ENCODE measurements around the gene GLIS2. TPM values are rescaled to one million over a fixed set of nuclear protein-coding genes. Genes with fewer than 3 reads are reported as not detected.

The GLIS2 gene
- total and polyA plus RNA-seq, 4 experiments from 2014 or later = 0.08 TPM; not detected in 3

GRCh38 chr16:4334724-4335495 is 19.0 kb downstream of the GLIS2 start:
- no peak for DNase-seq
- Histone ChIP-seq H3K27ac (ENCODE audit: low read depth, low read length) (no peak overlapping the region), H3K9me3 (ENCODE audit: control insufficient read depth in 1 of 2, low read length in 2 of 2) (no peaks in the 10 kb centered on the region), H3K27me3 (ENCODE audit: insufficient read depth, low read length) (no peaks in the 10 kb centered on the region), H3K4me3 (ENCODE audit: low read length in 2 of 2) (no peak overlapping the region), H3K36me3 (ENCODE audit: insufficient read depth, low read length) (peaks cover 9% of the 10 kb centered on the region), H3K4me1 (ENCODE audit: insufficient read depth, low read length) (no peaks in the 10 kb centered on the region)
- H3K27ac Mint-ChIP-seq = peak overlapping the region in 1 of 7 donors; percentile 48
- POLR2A ChIA-PET (ENCODE audit: partially characterized antibody) = no interaction called here
- peak overlapping the region in 1 of 8 donors; percentile 25 for H3K4me3 Mint-ChIP-seq
- peaks cover 0 to 6% of the 10 kb centered on the region in 2 donors for H3K36me3 Mint-ChIP-seq
- H3K4me1 Mint-ChIP-seq = peaks cover 0 to under 1% (median 0%) of the 10 kb centered on the region in 4 donors
- CTCF ChIA-PET (ENCODE audit: partially characterized antibody) = interaction anchor here (0.5 to 13.3 kb wide), 3 partner anchors 25 to 119 kb away, joined by 3 to 161 read pairs (median 4); no protein-coding TSS in a partner anchor
- no peaks in the 10 kb centered on the region for H3K27me3 Mint-ChIP-seq
- H3K9me3 Mint-ChIP-seq = no peaks in the 10 kb centered on the region
- intact Hi-C loops (cut with micrococcal nuclease) = no loop called here

- Histone ChIP-seq H3K9me3 (ENCODE audit: control insufficient read depth in 1 of 2, low read length in 2 of 2) (no peaks in the 10 kb centered on the region), H3K27me3 (ENCODE audit: insufficient read depth, low read length) (no peaks in the 10 kb centered on the region), H3K27ac (ENCODE audit: low read depth, low read length) (no peak overlapping the region), H3K4me1 (ENCODE audit: insufficient read depth, low read length) (no peaks in the 10 kb centered on the region), H3K36me3 (ENCODE audit: insufficient read depth, low read length) (peaks cover 9% of the 10 kb centered on the region), H3K4me3 (ENCODE audit: low read length in 2 of 2) (no peak overlapping the region)
- ChIA-PET CTCF (ENCODE audit: partially characterized antibody) (no interaction called here), POLR2A (ENCODE audit: partially characterized antibody) (no interaction called here)
- Mint-ChIP-seq H3K4me3 (peak overlapping the region in 1 of 8 donors; percentile 20), H3K9me3 (peaks cover 0 to 3% (median 0%) of the 10 kb centered on the region in 8 donors), H3K27me3 (no peaks in the 10 kb centered on the region), H3K27ac (no peak overlapping the region), H3K36me3 (peaks cover 0 to 8% of the 10 kb centered on the region in 2 donors), H3K4me1 (no peaks in the 10 kb centered on the region)
- DNase-seq = no peak
- intact Hi-C loops (cut with micrococcal nuclease) = no loop called here
Observed at GRCh38 chr16:4336701-4337539, 21.1 kb downstream of the GLIS2 start.

DNA sequence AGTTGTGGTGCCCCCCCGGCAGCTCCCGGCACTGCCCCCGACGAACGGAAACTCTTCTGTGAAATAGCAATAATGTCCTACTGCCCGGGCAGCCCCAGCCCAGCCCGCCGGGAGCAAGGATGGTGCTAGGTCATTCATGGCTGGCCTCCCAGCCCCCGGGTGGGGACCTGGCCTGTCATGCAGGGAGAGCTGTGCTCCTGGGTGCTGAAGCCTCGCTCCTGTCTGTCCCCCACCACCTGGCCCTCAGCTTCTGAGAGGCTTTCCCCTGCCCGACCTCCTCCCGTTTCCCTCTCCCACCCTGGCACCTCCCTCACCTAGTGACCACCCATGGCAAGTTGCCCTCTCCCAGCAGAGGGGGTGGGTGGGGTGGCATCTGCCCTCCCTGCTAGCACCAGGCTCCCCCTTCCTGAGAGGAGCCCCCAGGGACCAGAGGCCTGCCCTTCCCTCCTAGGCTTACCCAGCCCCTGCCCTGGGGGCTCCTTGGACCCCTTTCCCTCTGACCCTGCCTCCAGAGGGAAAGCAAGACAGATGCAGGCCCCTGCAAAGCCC is 21.7 kb downstream of the GLIS2 start:
- no peaks in the 10 kb centered on the region for H3K27me3 Mint-ChIP-seq
- H3K4me3 Mint-ChIP-seq = no peak overlapping the region
- peaks cover 0 to 3% (median 0%) of the 10 kb centered on the region in 8 donors for H3K9me3 Mint-ChIP-seq
- no peaks in the 10 kb centered on the region for H3K4me1 Mint-ChIP-seq
- Histone ChIP-seq H3K9me3 (ENCODE audit: control insufficient read depth in 1 of 2, low read length in 2 of 2) (no peaks in the 10 kb centered on the region), H3K4me3 (ENCODE audit: low read length in 2 of 2) (no peak overlapping the region), H3K27ac (ENCODE audit: low read depth, low read length) (no peak overlapping the region), H3K36me3 (ENCODE audit: insufficient read depth, low read length) (peaks cover 9% of the 10 kb centered on the region), H3K27me3 (ENCODE audit: insufficient read depth, low read length) (no peaks in the 10 kb centered on the region), H3K4me1 (ENCODE audit: insufficient read depth, low read length) (no peaks in the 10 kb centered on the region)
- ChIA-PET CTCF (ENCODE audit: partially characterized antibody) (interaction anchor here (1.1 to 1.7 kb wide), 2 partner anchors 8 to 28 kb away, joined by 3 to 5 read pairs; no protein-coding TSS in a partner anchor), POLR2A (ENCODE audit: partially characterized antibody) (no interaction called here)
- no peak for DNase-seq
- peaks cover 0 to 8% of the 10 kb centered on the region in 2 donors for H3K36me3 Mint-ChIP-seq
- intact Hi-C loops (cut with micrococcal nuclease) = no loop called here
- H3K27ac Mint-ChIP-seq = peak overlapping the region in 1 of 7 donors; percentile 24

- Histone ChIP-seq H3K27ac (ENCODE audit: low read depth, low read length) (no peak overlapping the region), H3K27me3 (ENCODE audit: insufficient read depth, low read length) (no peaks in the 10 kb centered on the region), H3K4me1 (ENCODE audit: insufficient read depth, low read length) (no peaks in the 10 kb centered on the region), H3K4me3 (ENCODE audit: low read length in 2 of 2) (no peak overlapping the region), H3K36me3 (ENCODE audit: insufficient read depth, low read length) (peaks cover 9% of the 10 kb centered on the region), H3K9me3 (ENCODE audit: control insufficient read depth in 1 of 2, low read length in 2 of 2) (no peaks in the 10 kb centered on the region)
- no peaks in the 10 kb centered on the region for H3K27me3 Mint-ChIP-seq
- ChIA-PET CTCF (ENCODE audit: partially characterized antibody) (interaction anchor here (1.1 to 1.7 kb wide), 2 partner anchors 8 to 29 kb away, joined by 3 to 5 read pairs; no protein-coding TSS in a partner anchor), POLR2A (ENCODE audit: partially characterized antibody) (no interaction called here)
- H3K36me3 Mint-ChIP-seq = peaks cover 0 to 8% of the 10 kb centered on the region in 2 donors
- intact Hi-C loops (cut with micrococcal nuclease) = no loop called here
- no peak overlapping the region for H3K27ac Mint-ChIP-seq
- H3K4me1 Mint-ChIP-seq = peaks cover 0 to 2% (median 0%) of the 10 kb centered on the region in 4 donors
- peaks cover 0 to 3% (median 0%) of the 10 kb centered on the region in 8 donors for H3K9me3 Mint-ChIP-seq
- DNase-seq = no peak
- H3K4me3 Mint-ChIP-seq = no peak overlapping the region
Observed at GRCh38 chr16:4338125-4338582, 22.3 kb downstream of the GLIS2 start.

GRCh38 chr16:4338712-4339299 is 22.9 kb downstream of the GLIS2 start:
- CTCF ChIA-PET (ENCODE audit: partially characterized antibody) = interaction anchor here (1.1 to 1.7 kb wide), 3 partner anchors 9 to 50 kb away, joined by 3 to 5 read pairs (median 3); no protein-coding TSS in a partner anchor
- Mint-ChIP-seq H3K4me3 (no peak overlapping the region), H3K4me1 (peaks cover 0 to 5% (median 4%) of the 10 kb centered on the region in 4 donors), H3K36me3 (peaks cover 0 to 11% of the 10 kb centered on the region in 2 donors), H3K27ac (no peak overlapping the region), H3K9me3 (peaks cover 0 to 3% (median 0%) of the 10 kb centered on the region in 8 donors), H3K27me3 (no peaks in the 10 kb centered on the region)
- POLR2A ChIA-PET (ENCODE audit: partially characterized antibody) = interaction anchor here (1.1 kb wide), 1 partner anchor 85 kb away, joined by 3 read pairs; no protein-coding TSS in a partner anchor
- intact Hi-C loops (cut with micrococcal nuclease) = no loop called here
- Histone ChIP-seq H3K4me1 (ENCODE audit: insufficient read depth, low read length) (no peaks in the 10 kb centered on the region), H3K27me3 (ENCODE audit: insufficient read depth, low read length) (no peaks in the 10 kb centered on the region), H3K36me3 (ENCODE audit: insufficient read depth, low read length) (peaks cover 9% of the 10 kb centered on the region), H3K4me3 (ENCODE audit: low read length in 2 of 2) (no peak overlapping the region), H3K27ac (ENCODE audit: low read depth, low read length) (no peak overlapping the region), H3K9me3 (ENCODE audit: control insufficient read depth in 1 of 2, low read length in 2 of 2) (no peaks in the 10 kb centered on the region)
- DNase-seq = no peak

GRCh38 chr16:4339455-4339854 is 23.6 kb downstream of the GLIS2 start:
- Mint-ChIP-seq H3K36me3 (peaks cover 0 to 11% of the 10 kb centered on the region in 2 donors), H3K4me3 (no peak overlapping the region), H3K27me3 (no peaks in the 10 kb centered on the region), H3K4me1 (peaks cover 0 to 7% (median 4%) of the 10 kb centered on the region in 4 donors), H3K27ac (no peak overlapping the region), H3K9me3 (peaks cover 0 to 3% (median 0%) of the 10 kb centered on the region in 8 donors)
- H3K36me3 ChIP-seq (ENCODE audit: insufficient read depth, low read length) = peaks cover 9% of the 10 kb centered on the region
- H3K27ac ChIP-seq (ENCODE audit: low read depth, low read length) = no peak overlapping the region
- ChIA-PET CTCF (ENCODE audit: partially characterized antibody) (interaction anchor here (1.0 to 1.7 kb wide), 3 partner anchors 10 to 51 kb away, joined by 3 to 5 read pairs (median 4); no protein-coding TSS in a partner anchor), POLR2A (ENCODE audit: partially characterized antibody) (interaction anchor here (1.1 kb wide), 1 partner anchor 86 kb away, joined by 3 read pairs; no protein-coding TSS in a partner anchor)
- no peaks in the 10 kb centered on the region for H3K27me3 ChIP-seq (ENCODE audit: insufficient read depth, low read length)
- H3K4me3 ChIP-seq (ENCODE audit: low read length in 2 of 2) = no peak overlapping the region
- intact Hi-C loops (cut with micrococcal nuclease) = no loop called here
- no peak for DNase-seq
- H3K9me3 ChIP-seq (ENCODE audit: control insufficient read depth in 1 of 2, low read length in 2 of 2) = no peaks in the 10 kb centered on the region
- H3K4me1 ChIP-seq (ENCODE audit: insufficient read depth, low read length) = no peaks in the 10 kb centered on the region
